GM23338 (cell line): ENCODE results near the gene TACSTD2.

Source experiments
- EZH2 ChIP-seq: fragments of 200-600 bp; sonication (generic); IDR thresholded peaks from one replicate; pipeline ENCODE4 v1.8.0; 2017; ENCODE audit warnings: antibody characterized with exemption, mild to moderate bottlenecking, low read depth; ENCODE audit not compliant: unreplicated experiment
- EZH2phosphoT487 ChIP-seq: fragments of 200-600 bp; sonication (generic); IDR thresholded peaks from one replicate; pipeline ENCODE4 v1.8.1; 2018; ENCODE audit warnings: antibody characterized with exemption; ENCODE audit not compliant: unreplicated experiment
- JUNB ChIP-seq: IDR thresholded peaks from one replicate; pipeline ENCODE4 v1.6.1; 2016; ENCODE audit warnings: antibody characterized with exemption; ENCODE audit not compliant: unreplicated experiment
- NANOG ChIP-seq: IDR thresholded peaks from 2 replicates; pipeline ENCODE4 v1.6.1; 2016; ENCODE audit warnings: antibody characterized with exemption, borderline replicate concordance
- POLR2AphosphoS5 ChIP-seq: IDR thresholded peaks from 2 replicates; pipeline ENCODE4 v1.6.1; 2016; ENCODE audit warnings: antibody characterized with exemption, low read depth
- TF ChIP-seq, protein P1 (sequence below): IDR thresholded peaks from one replicate; pipeline ENCODE4 v1.6.1; 2018; ENCODE audit warnings: antibody characterized with exemption; ENCODE audit not compliant: unreplicated experiment

DNA sequence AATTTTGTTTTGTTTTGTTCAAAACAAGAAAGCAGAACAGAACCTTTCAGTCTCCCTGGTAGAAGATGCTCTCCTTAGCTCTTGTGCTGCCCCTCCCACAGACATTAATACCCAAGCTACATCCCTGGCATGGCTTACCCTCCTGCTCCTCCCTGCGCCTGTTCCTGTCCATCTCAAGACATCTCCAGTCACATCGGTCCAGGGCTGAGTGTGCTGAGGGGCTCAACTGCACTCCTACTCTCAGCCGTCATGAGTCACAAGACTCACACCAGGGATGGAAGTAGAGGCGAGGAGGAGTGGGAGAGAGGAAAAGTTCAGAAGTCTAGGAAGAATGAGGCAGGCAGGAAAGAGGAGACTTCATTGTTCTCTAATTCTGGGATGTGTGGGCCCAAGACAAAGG lies 9.2 kb upstream of the TACSTD2 start:
- TF ChIP-seq EZH2phosphoT487, result no peak
- no peak for TF ChIP-seq POLR2AphosphoS5
- TF ChIP-seq JUNB, result no peak
- TF ChIP-seq, protein P1, sequence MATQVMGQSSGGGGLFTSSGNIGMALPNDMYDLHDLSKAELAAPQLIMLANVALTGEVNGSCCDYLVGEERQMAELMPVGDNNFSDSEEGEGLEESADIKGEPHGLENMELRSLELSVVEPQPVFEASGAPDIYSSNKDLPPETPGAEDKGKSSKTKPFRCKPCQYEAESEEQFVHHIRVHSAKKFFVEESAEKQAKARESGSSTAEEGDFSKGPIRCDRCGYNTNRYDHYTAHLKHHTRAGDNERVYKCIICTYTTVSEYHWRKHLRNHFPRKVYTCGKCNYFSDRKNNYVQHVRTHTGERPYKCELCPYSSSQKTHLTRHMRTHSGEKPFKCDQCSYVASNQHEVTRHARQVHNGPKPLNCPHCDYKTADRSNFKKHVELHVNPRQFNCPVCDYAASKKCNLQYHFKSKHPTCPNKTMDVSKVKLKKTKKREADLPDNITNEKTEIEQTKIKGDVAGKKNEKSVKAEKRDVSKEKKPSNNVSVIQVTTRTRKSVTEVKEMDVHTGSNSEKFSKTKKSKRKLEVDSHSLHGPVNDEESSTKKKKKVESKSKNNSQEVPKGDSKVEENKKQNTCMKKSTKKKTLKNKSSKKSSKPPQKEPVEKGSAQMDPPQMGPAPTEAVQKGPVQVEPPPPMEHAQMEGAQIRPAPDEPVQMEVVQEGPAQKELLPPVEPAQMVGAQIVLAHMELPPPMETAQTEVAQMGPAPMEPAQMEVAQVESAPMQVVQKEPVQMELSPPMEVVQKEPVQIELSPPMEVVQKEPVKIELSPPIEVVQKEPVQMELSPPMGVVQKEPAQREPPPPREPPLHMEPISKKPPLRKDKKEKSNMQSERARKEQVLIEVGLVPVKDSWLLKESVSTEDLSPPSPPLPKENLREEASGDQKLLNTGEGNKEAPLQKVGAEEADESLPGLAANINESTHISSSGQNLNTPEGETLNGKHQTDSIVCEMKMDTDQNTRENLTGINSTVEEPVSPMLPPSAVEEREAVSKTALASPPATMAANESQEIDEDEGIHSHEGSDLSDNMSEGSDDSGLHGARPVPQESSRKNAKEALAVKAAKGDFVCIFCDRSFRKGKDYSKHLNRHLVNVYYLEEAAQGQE, result no peak
- no peak for TF ChIP-seq EZH2
- no peak for TF ChIP-seq NANOG
